ENCODE results near the gene IGFBP5. TPM values are rescaled to one million over a fixed set of nuclear protein-coding genes. Genes with fewer than 3 reads are reported as not detected.

Gene IGFBP5
- total and polyA plus RNA-seq, 2 of the 8 experiments (the other 6 are each of a cell fraction or from before 2014, with no cell fraction given), result 2.2 to 2.5 TPM

GRCh38 chr2:216716109-216716508 is 20.8 kb upstream of the IGFBP5 start:
- no peak for FAIRE-seq
- H3K4ac ChIP-seq (replicated peaks; ENCODE audit: insufficient read length, low read depth, low read length), result no peak overlapping the region
- H4K8ac ChIP-seq (ENCODE audit: extremely low read depth, insufficient read depth, low read length), result no peak overlapping the region
- no peak for DNase-seq (ENCODE audit: low read depth in 1 of 2, low spot score in 2 of 2)
- H3K4me1 ChIP-seq (replicated peaks in 1 of 4; ENCODE audit: control insufficient read depth in 3 of 4, insufficient read depth in 4 of 4, low read length in 3 of 4), result peaks cover 0 to 2% (median 0%) of the 10 kb centered on the region in 4 experiments; a peak in 1 of 7 replicates
- no peaks in the 10 kb centered on the region for H3K27me3 ChIP-seq (replicated peaks in 1 of 4; ENCODE audit: control insufficient read depth in 3 of 4, extremely low read depth in 1 of 4, insufficient read depth in 3 of 4, low read length in 3 of 4)
- H2BK15ac ChIP-seq (ENCODE audit: low read length), result no peak overlapping the region
- no peaks in the 10 kb centered on the region for H3K36me3 ChIP-seq (ENCODE audit: control insufficient read depth in 2 of 4, insufficient read depth in 4 of 4, low read length in 3 of 4)
- POLR2A ChIA-PET (ENCODE audit: partially characterized antibody), result no interaction called here
- H4K91ac ChIP-seq (replicated peaks; ENCODE audit: insufficient read length, low read length), result no peak overlapping the region
- no peak overlapping the region for H3K4me2 ChIP-seq (ENCODE audit: insufficient read depth in 1 of 2, low read depth in 2 of 2, low read length in 2 of 2)
- H3K23me2 ChIP-seq (ENCODE audit: low read depth, low read length), result no peaks in the 10 kb centered on the region
- H2BK20ac ChIP-seq (ENCODE audit: low read length), result no peak overlapping the region
- CTCF ChIA-PET (ENCODE audit: partially characterized antibody), result interaction anchor here (0.6 to 1.8 kb wide), 11 partner anchors 11 to 665 kb away, joined by 3 to 6 read pairs (median 4); partner anchors contain the start of gene IGFBP5
- H3K79me2 ChIP-seq (ENCODE audit: control insufficient read depth in 1 of 2, insufficient read depth in 2 of 2, low read length in 2 of 2), result no peaks in the 10 kb centered on the region
- no peak overlapping the region for H3K14ac ChIP-seq (ENCODE audit: insufficient read length)
- no peak overlapping the region for H3K56ac ChIP-seq (replicated peaks; ENCODE audit: insufficient read length, low read depth, low read length)
- H2BK12ac ChIP-seq (ENCODE audit: low read depth, low read length), result no peak overlapping the region
- no peak overlapping the region for H3K4me3 ChIP-seq (ENCODE audit: extremely low read depth in 1 of 4, insufficient read depth in 2 of 4, low read depth in 3 of 4, low read length in 4 of 4)
- WGBS, 2 experiments (ENCODE audit: extremely low coverage in 1 of 2, insufficient coverage in 1 of 2, insufficient read length in 1 of 2, insufficient replicate concordance in 2 of 2, low coverage in 1 of 2, low lambda C conversion rate in 2 of 2, missing lambda C conversion rate in 1 of 2), result 84% methylated on average over 4 of the region's 4 CpGs; no CpG with 5 or more reads in 1 of the 2 experiments
- no peak overlapping the region for H3K18ac ChIP-seq (ENCODE audit: extremely low read depth, low read length)
- H2BK5ac ChIP-seq (ENCODE audit: low read depth, low read length), result no peak overlapping the region
- H4K20me1 ChIP-seq (replicated peaks in 1 of 2; ENCODE audit: control insufficient read depth in 1 of 2, insufficient read depth in 2 of 2, low read length in 2 of 2), result no peaks in the 10 kb centered on the region
- no peak overlapping the region for H2AFZ ChIP-seq (ENCODE audit: low read length)
- H3K27ac ChIP-seq (ENCODE audit: low read depth, low read length), result no peak overlapping the region
- H4K5ac ChIP-seq (ENCODE audit: insufficient read length, low read depth, low read length), result no peak overlapping the region
- no peaks in the 10 kb centered on the region for H3K9me3 ChIP-seq (ENCODE audit: insufficient read depth in 2 of 2, low read depth in 1 of 2, low read length in 1 of 2)
- H3K79me1 ChIP-seq (ENCODE audit: low read depth, low read length), result no peaks in the 10 kb centered on the region
- TF ChIP-seq SP1 (IDR thresholded peaks at IDR 0.05; ENCODE audit: low read depth, low read length) (no peak), NRF1 (IDR thresholded peaks at IDR 0.05; ENCODE audit: low read depth, low read length) (no peak), KDM1A (IDR thresholded peaks at IDR 0.05; ENCODE audit: borderline replicate concordance, low read length) (no peak), ATF2 (IDR thresholded peaks at IDR 0.05; ENCODE audit: low read length) (no peak), SP2 (IDR thresholded peaks at IDR 0.05; ENCODE audit: low read length) (no peak), ZNF274 (IDR thresholded peaks at IDR 0.05; ENCODE audit: borderline replicate concordance, extremely low read depth, low read length) (no peak), HDAC6 (IDR thresholded peaks at IDR 0.05; ENCODE audit: low read depth, low read length) (no peak)
- H3K23ac ChIP-seq (ENCODE audit: insufficient read length), result no peak overlapping the region
- no peak overlapping the region for H2BK120ac ChIP-seq (replicated peaks; ENCODE audit: low read depth, low read length)
- H2AK5ac ChIP-seq (ENCODE audit: low read depth, low read length), result no peak overlapping the region
- no peak overlapping the region for H3K9ac ChIP-seq (replicated peaks in 1 of 4; ENCODE audit: extremely low read depth in 1 of 4, low read depth in 3 of 4, low read length in 3 of 4)

All from H1 (cell line).